HCT116 (cell line): Measurements from ENCODE around the gene DRD4. TPM values are rescaled to one million over a fixed set of nuclear protein-coding genes. Genes with fewer than 3 reads are reported as not detected.

ENCODE experiments used
- ATAC-seq: fragments of 200-7000 bp; cut with Tn5 transposase; 2 replicates; pipeline ENCODE4 v1.9.1; 2020; ENCODE audit warnings: mild to moderate bottlenecking, moderate library complexity
- BruUV-seq: library from RNA; stranded (reverse); fragments of 400-500 nt; replicated peaks from 2 replicates; lab custom pipeline; 2021; lab: Mats Ljungman, UMichigan
- CTCF ChIA-PET: fragments of 300-600 bp; sonication (Branson Sonifier 250); formaldehyde crosslinking; loops from one replicate; lab custom pipeline; 2021; ENCODE audit warnings: antibody characterized with exemption; lab: Charles Lee
- POLR2A ChIA-PET: fragments of 300-600, 350-600 bp; sonication (Branson Sonifier 250); formaldehyde crosslinking; loops from one replicate; lab custom pipeline; 2021; ENCODE audit warnings: antibody characterized with exemption; lab: Charles Lee
- RAD21 ChIA-PET, 2 experiments: fragments of 300-600 bp; sonication (Branson Sonifier 250); formaldehyde crosslinking; loops; one replicate each; lab custom pipeline; 2023; ENCODE audit warnings: low total read pairs in 2 of 2; ENCODE audit not compliant: uncharacterized antibody in 2 of 2, unreplicated experiment in 2 of 2, low non-redundant PET in 1 of 2; lab: Charles Lee
- DNase-seq: peaks from one replicate; pipeline ENCODE4 v3.0.0-alpha.2; 2010; ENCODE audit warnings: low read depth, low spot score
- H2AFZ ChIP-seq: fragments of 200-600 bp; shearing (Covaris generic), sonication (generic); 2 replicates; pipeline ENCODE4 v1.6.1; 2017; ENCODE audit warnings: low read depth, mixed run types, mixed read lengths, antibody characterized with exemption, low read length; ENCODE audit not compliant: poor library complexity, severe bottlenecking
- H3K27ac ChIP-seq: 2 replicates; pipeline ENCODE4 v1.5.1; 2012; ENCODE audit warnings: low read depth, low read length
- H3K27me3 ChIP-seq: fragments of 200-600 bp; sonication (generic); 2 replicates; pipeline ENCODE4 v1.6.1; 2016; ENCODE audit warnings: mixed run types, low read length, mixed read lengths; ENCODE audit not compliant: insufficient read depth
- H3K36me3 ChIP-seq, 2 experiments: fragments of 200-500 bp in 1 of 2; fragments of 200-600 bp in 1 of 2; sonication (Bioruptor generic) in 1 of 2; sonication (generic) in 1 of 2; 2 replicates each; pipeline versions ENCODE4 v1.5.1 to v1.6.1; 2014 to 2016; ENCODE audit warnings: low read length in 2 of 2, inconsistent platforms in 1 of 2, mixed read lengths in 1 of 2, mixed run types in 1 of 2; ENCODE audit not compliant: insufficient read depth in 2 of 2, control insufficient read depth in 1 of 2
- H3K4me1 ChIP-seq, 2 experiments: fragments of 200-600 bp in 1 of 2; sonication (generic) in 1 of 2; 2 replicates each; pipeline versions ENCODE4 v1.5.1 to v1.6.1; 2012 to 2017; ENCODE audit warnings: low read length in 2 of 2, inconsistent platforms in 1 of 2, mild to moderate bottlenecking in 1 of 2, mixed read lengths in 1 of 2, mixed run types in 1 of 2, moderate library complexity in 1 of 2; ENCODE audit not compliant: insufficient read depth in 2 of 2, control insufficient read depth in 1 of 2
- H3K4me2 ChIP-seq: fragments of 200-600 bp; sonication (generic); 2 replicates; pipeline ENCODE4 v1.6.1; 2017; ENCODE audit warnings: mixed run types, low read length, mixed read lengths
- H3K4me3 ChIP-seq, 2 experiments: fragments of 200-600 bp in 1 of 2; sonication (generic) in 1 of 2; replicated peaks in 1 of 2; 2 replicates each; pipeline ENCODE4 v1.5.1; 2011 to 2016; ENCODE audit warnings: low read length in 2 of 2, control low read depth in 1 of 2, low read depth in 1 of 2, mild to moderate bottlenecking in 1 of 2, mixed read lengths in 1 of 2, mixed run types in 1 of 2
- H3K79me2 ChIP-seq: fragments of 200-600 bp; sonication (generic); 2 replicates; pipeline ENCODE4 v1.6.1; 2017; ENCODE audit warnings: mild to moderate bottlenecking, mixed run types, low read length, moderate library complexity, mixed read lengths; ENCODE audit not compliant: insufficient read depth
- H3K9ac ChIP-seq: fragments of 200-600 bp; sonication (generic); 2 replicates; pipeline ENCODE4 v1.6.1; 2016; ENCODE audit warnings: low read length, mixed read lengths
- H3K9me2 ChIP-seq: fragments of 200-600 bp; sonication (generic), shearing (Covaris generic); 2 replicates; pipeline ENCODE4 v1.6.1; 2017; ENCODE audit warnings: mixed run types, mild to moderate bottlenecking, moderate library complexity; ENCODE audit not compliant: insufficient read depth
- H3K9me3 ChIP-seq, 2 experiments: fragments of 200-500 bp in 1 of 2; fragments of 200-600 bp in 1 of 2; sonication (Bioruptor generic) in 1 of 2; sonication (generic) in 1 of 2; 2 replicates each; pipeline ENCODE4 v1.6.1; 2014 to 2017; ENCODE audit warnings: low read length in 2 of 2, mixed read lengths in 2 of 2, inconsistent platforms in 1 of 2, low read depth in 1 of 2, mild to moderate bottlenecking in 1 of 2, mixed run types in 1 of 2, moderate library complexity in 1 of 2; ENCODE audit not compliant: control insufficient read depth in 1 of 2, insufficient read depth in 1 of 2
- H4K20me1 ChIP-seq: fragments of 200-600 bp; sonication (generic), shearing (Covaris generic); 2 replicates; pipeline ENCODE4 v1.6.1; 2017; ENCODE audit warnings: mixed run types, mild to moderate bottlenecking, moderate library complexity; ENCODE audit not compliant: insufficient read depth
- ELF1 ChIP-seq: IDR thresholded peaks from 2 replicates; pipeline ENCODE4 v1.6.1; 2012; ENCODE audit warnings: low read depth, borderline replicate concordance
- EZH2 ChIP-seq: fragments of 200-600 bp; sonication (generic); IDR thresholded peaks from 2 replicates; pipeline ENCODE4 v1.6.1; 2017; ENCODE audit warnings: antibody characterized with exemption, mixed run types
- RAD21 ChIP-seq: IDR thresholded peaks from 2 replicates; pipeline ENCODE4 v1.6.1; 2012; ENCODE audit warnings: low read depth, mild to moderate bottlenecking
- SP1 ChIP-seq: IDR thresholded peaks from 2 replicates; pipeline ENCODE4 v1.6.1; 2012; ENCODE audit warnings: low read depth
- SRF ChIP-seq: IDR thresholded peaks from 2 replicates; pipeline ENCODE4 v1.6.1; 2012; ENCODE audit warnings: low read depth
- TCF7L2 ChIP-seq: IDR thresholded peaks from 2 replicates; pipeline ENCODE4 v1.7.0; 2011; ENCODE audit warnings: borderline replicate concordance, inconsistent platforms; ENCODE audit not compliant: insufficient read depth, insufficient read length; ENCODE audit errors: extremely low read depth
- YY1 ChIP-seq: IDR thresholded peaks from 2 replicates; pipeline ENCODE4 v1.6.1; 2011; ENCODE audit warnings: low read length, low read depth, moderate library complexity, mild to moderate bottlenecking; ENCODE audit not compliant: insufficient replicate concordance; ENCODE audit errors: extremely low read depth
- ZNF274 ChIP-seq: fragments of 200-500 bp; sonication (Bioruptor generic); IDR thresholded peaks from 2 replicates; pipeline ENCODE4 v1.6.1; 2014; ENCODE audit warnings: mild to moderate bottlenecking, low read depth, low read length, inconsistent platforms
- intact Hi-C: fragments of 100-400 bp; cut with micrococcal nuclease; formaldehyde crosslinking; loops from 2 replicates; pipeline ENCODE4 v1.10.0; 2022
- total RNA-seq: library from RNA; stranded (reverse); gene quantifications from one replicate; pipeline ENCODE4 v1.2.1, GENCODE V29; 2021; ENCODE audit not compliant: unreplicated experiment
- TF ChIP-seq, protein P1 (sequence below), 3 experiments: fragments of 200-600 bp in 1 of 3; sonication (generic) in 1 of 3; IDR thresholded peaks in 2 of 3; conservative IDR thresholded peaks in 1 of 3; 2 replicates each; pipeline ENCODE4 v1.5.1; 2012 to 2017; ENCODE audit warnings: low read depth in 2 of 3, low read length in 2 of 3, antibody characterized with exemption in 1 of 3, borderline replicate concordance in 1 of 3, control low read depth in 1 of 3, mild to moderate bottlenecking in 1 of 3, mixed read lengths in 1 of 3, mixed run types in 1 of 3, moderate library complexity in 1 of 3; ENCODE audit not compliant: insufficient read depth in 1 of 3

The DRD4 gene
- total RNA-seq, 1 experiment from 2014 or later = 2.4 TPM

DNA sequence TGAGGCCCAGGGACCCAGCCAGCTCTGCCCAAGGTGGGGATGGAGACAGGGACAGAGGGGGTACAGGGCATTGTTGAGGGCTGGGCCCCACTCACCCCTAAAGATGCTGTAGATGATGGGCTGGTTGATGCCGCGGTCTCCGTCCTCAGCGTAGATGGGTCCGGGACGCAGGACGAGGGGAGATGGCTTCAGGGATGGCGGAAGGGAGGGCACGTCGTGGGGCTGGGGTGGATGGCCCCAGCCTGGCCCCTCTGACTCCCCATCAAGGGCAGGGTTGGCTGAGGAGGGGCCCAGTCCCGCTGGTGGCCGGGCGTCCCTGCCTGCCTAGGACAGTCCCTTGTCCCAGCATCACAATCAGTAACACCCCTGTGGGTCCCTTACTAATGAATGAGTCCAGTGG is 16.9 kb upstream of the DRD4 start:
- no peaks in the 10 kb centered on the region for H3K9me2 ChIP-seq
- no peak overlapping the region for H3K9ac ChIP-seq
- H3K4me2 ChIP-seq = no peak overlapping the region
- H2AFZ ChIP-seq = no peak overlapping the region
- DNase-seq = no peak
- peaks cover 9% of the 10 kb centered on the region; the same call in 1 of the 2 replicates for H3K79me2 ChIP-seq
- no peak for TF ChIP-seq TCF7L2
- no peak for TF ChIP-seq EZH2
- TF ChIP-seq ZNF274 = no peak
- no peak for TF ChIP-seq ELF1
- no peak for TF ChIP-seq RAD21
- TF ChIP-seq SRF = no peak
- TF ChIP-seq, protein P1, sequence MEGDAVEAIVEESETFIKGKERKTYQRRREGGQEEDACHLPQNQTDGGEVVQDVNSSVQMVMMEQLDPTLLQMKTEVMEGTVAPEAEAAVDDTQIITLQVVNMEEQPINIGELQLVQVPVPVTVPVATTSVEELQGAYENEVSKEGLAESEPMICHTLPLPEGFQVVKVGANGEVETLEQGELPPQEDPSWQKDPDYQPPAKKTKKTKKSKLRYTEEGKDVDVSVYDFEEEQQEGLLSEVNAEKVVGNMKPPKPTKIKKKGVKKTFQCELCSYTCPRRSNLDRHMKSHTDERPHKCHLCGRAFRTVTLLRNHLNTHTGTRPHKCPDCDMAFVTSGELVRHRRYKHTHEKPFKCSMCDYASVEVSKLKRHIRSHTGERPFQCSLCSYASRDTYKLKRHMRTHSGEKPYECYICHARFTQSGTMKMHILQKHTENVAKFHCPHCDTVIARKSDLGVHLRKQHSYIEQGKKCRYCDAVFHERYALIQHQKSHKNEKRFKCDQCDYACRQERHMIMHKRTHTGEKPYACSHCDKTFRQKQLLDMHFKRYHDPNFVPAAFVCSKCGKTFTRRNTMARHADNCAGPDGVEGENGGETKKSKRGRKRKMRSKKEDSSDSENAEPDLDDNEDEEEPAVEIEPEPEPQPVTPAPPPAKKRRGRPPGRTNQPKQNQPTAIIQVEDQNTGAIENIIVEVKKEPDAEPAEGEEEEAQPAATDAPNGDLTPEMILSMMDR (IDR thresholded peaks at IDR 0.05 in 2 of 3, conservative IDR thresholded peaks at IDR 0.05 in 1 of 3; ENCODE audit: borderline replicate concordance in 1 of 3, insufficient read depth in 1 of 3, low read depth in 2 of 3, low read length in 2 of 3) = no peak
- TF ChIP-seq YY1 = no peak
- no peak for TF ChIP-seq SP1
- ATAC-seq = no peak
- H3K9me3 ChIP-seq = no peaks in the 10 kb centered on the region
- H3K27ac ChIP-seq = no peak overlapping the region
- H3K4me3 ChIP-seq = no peak overlapping the region
- H3K36me3 ChIP-seq = peaks cover 3 to 4% of the 10 kb centered on the region in 2 experiments; a peak in 2 of 4 replicates
- no peaks in the 10 kb centered on the region for H4K20me1 ChIP-seq
- no peaks in the 10 kb centered on the region for H3K27me3 ChIP-seq
- peaks cover 0 to 26% of the 10 kb centered on the region in 2 experiments; a peak in 3 of 4 replicates for H3K4me1 ChIP-seq
- ChIA-PET RAD21 (no interaction called here), POLR2A (no interaction called here), CTCF (no interaction called here)
- intact Hi-C loops = no loop called here
- BruUV-seq = no TSS peak
